PC-3 (cell line): ENCODE measurements around the gene CCDC63. TPM values are rescaled to one million over a fixed set of nuclear protein-coding genes. Genes with fewer than 3 reads are reported as not detected.
A peak's percentile ranks its signal among the peaks of the same experiment; 100 is the strongest.

Experiments used
- ATAC-seq: fragments of 200-7000 bp; cut with Tn5 transposase; 2 replicates; pipeline ENCODE4 v1.9.1; 2020; ENCODE audit warnings: mild to moderate bottlenecking, moderate library complexity
- Bru-seq: library from RNA; stranded (reverse); fragments of 400-500 nt; gene quantifications from one replicate; lab custom pipeline; 2021; lab: Mats Ljungman, UMichigan
- BruChase-seq, 2 experiments: library from RNA; stranded (reverse); fragments of 400-500 nt; gene quantifications; one replicate each; lab custom pipeline; 2021; lab: Mats Ljungman, UMichigan
- BruUV-seq: library from RNA; stranded (reverse); fragments of 400-500 nt; replicated peaks from 2 replicates; lab custom pipeline; 2021; lab: Mats Ljungman, UMichigan
- CTCF ChIA-PET: fragments of 300-600 bp; sonication (Branson Sonifier 250); formaldehyde crosslinking; loops from one replicate; lab custom pipeline; 2022; ENCODE audit warnings: antibody characterized with exemption; lab: Charles Lee
- POLR2A ChIA-PET: fragments of 300-600 bp; sonication (Branson Sonifier 250); formaldehyde crosslinking; loops from one replicate; lab custom pipeline; 2022; ENCODE audit warnings: antibody characterized with exemption; ENCODE audit not compliant: unreplicated experiment; lab: Charles Lee
- DNase-seq: peaks from one replicate; pipeline ENCODE4 v3.0.0-alpha.2; 2015
- H2AFZ ChIP-seq: fragments of 300-600 bp; sonication (generic); 2 replicates; pipeline ENCODE4 v1.6.0; 2016; ENCODE audit warnings: antibody characterized with exemption, low read length
- H3F3A ChIP-seq: fragments of 300-600 bp; sonication (generic); one replicate; pipeline ENCODE4 v1.6.0; 2017; ENCODE audit warnings: antibody characterized with exemption, low read length, control low read depth, mild to moderate bottlenecking; ENCODE audit not compliant: unreplicated experiment
- H3K27ac ChIP-seq: fragments of 300-600 bp; sonication (generic); 2 replicates; pipeline ENCODE4 v1.5.1; 2016; ENCODE audit warnings: mild to moderate bottlenecking, low read length
- H3K27me3 ChIP-seq: fragments of 300-600 bp; sonication (generic); 2 replicates; pipeline ENCODE4 v1.6.1; 2016; ENCODE audit warnings: low read length, mixed read lengths
- H3K36me3 ChIP-seq: fragments of 300-600 bp; sonication (generic); 2 replicates; pipeline ENCODE4 v1.6.1; 2016; ENCODE audit warnings: low read depth, mixed run types, low read length, mixed read lengths
- H3K4me1 ChIP-seq: fragments of 300-600 bp; sonication (generic); 2 replicates; pipeline ENCODE4 v1.5.1; 2016; ENCODE audit warnings: low read length; ENCODE audit not compliant: insufficient read depth
- H3K4me2 ChIP-seq: fragments of 300-600 bp; sonication (generic); 2 replicates; pipeline ENCODE4 v1.6.0; 2016; ENCODE audit warnings: low read length
- H3K4me3 ChIP-seq: fragments of 300-600 bp; sonication (generic); 2 replicates; pipeline ENCODE4 v1.5.1; 2016; ENCODE audit warnings: mild to moderate bottlenecking, low read length, mixed read lengths
- H3K79me2 ChIP-seq: fragments of 300-600 bp; sonication (generic); 2 replicates; pipeline ENCODE4 v1.6.1; 2017; ENCODE audit warnings: low read length, mixed read lengths
- H3K9ac ChIP-seq: fragments of 300-600 bp; sonication (generic); 2 replicates; pipeline ENCODE4 v1.6.0; 2016; ENCODE audit warnings: mild to moderate bottlenecking, low read length
- H3K9me2 ChIP-seq: fragments of 300-600 bp; sonication (generic); replicated peaks from 2 replicates; pipeline ENCODE4 v1.6.1; 2016; ENCODE audit warnings: mixed run types, low read length, mixed read lengths
- H3K9me3 ChIP-seq: fragments of 300-600 bp; sonication (generic); 2 replicates; pipeline ENCODE4 v1.6.1; 2016; ENCODE audit warnings: low read length, mixed read lengths
- H4K20me1 ChIP-seq: fragments of 300-600 bp; sonication (generic); 2 replicates; pipeline ENCODE4 v1.6.1; 2016; ENCODE audit warnings: low read length, mixed read lengths
- CTCF ChIP-seq: fragments of 300-600 bp; sonication (generic); conservative IDR thresholded peaks from 2 replicates; pipeline ENCODE4 v1.5.1; 2017; ENCODE audit warnings: antibody characterized with exemption, low read depth, mild to moderate bottlenecking, low read length
- EZH2 ChIP-seq: fragments of 300-600 bp; sonication (generic); IDR thresholded peaks from one replicate; pipeline ENCODE4 v1.6.1; 2017; ENCODE audit warnings: antibody characterized with exemption, mild to moderate bottlenecking, low read length; ENCODE audit not compliant: unreplicated experiment
- EZH2phosphoT487 ChIP-seq: fragments of 300-600 bp; sonication (generic); IDR thresholded peaks from 2 replicates; pipeline ENCODE4 v1.6.1; 2018; ENCODE audit warnings: mild to moderate bottlenecking, antibody characterized with exemption, low read length, borderline replicate concordance
- intact Hi-C: fragments of 100-400 bp; cut with micrococcal nuclease; formaldehyde crosslinking; loops from 2 replicates; pipeline ENCODE4 v1.9.0; 2023
- long read RNA-seq: library from polyadenylated mRNA; unstranded; transcript quantifications from one replicate; pipeline ENCODE4 v2.0.0, GENCODE V29; 2021; ENCODE audit not compliant: unreplicated experiment
- total RNA-seq: library from RNA; depleted of rRNA; stranded (reverse); fragments of >200 nt; gene quantifications from 2 replicates; pipeline ENCODE4 v1.2.3, GENCODE V29; 2014; rRNA removed

Gene CCDC63
- total RNA-seq (not detected in 2 replicates), Bru-seq, nascent RNA (percentile 5 among the genes with signal in this experiment), BruChase-seq, experiment 1, labeled RNA remaining after a 6-hour chase (percentile 3 among the genes with signal in this experiment), BruChase-seq, experiment 2, labeled RNA remaining after a 2-hour chase (percentile 1 among the genes with signal in this experiment)
- long read RNA-seq, result 0 reads

GRCh38 chr12:110846615-110847566, at the start of gene CCDC63:
TSS of gene CCDC63 (plus strand) at chr12:110846987. CDS start at chr12:110852955, 5,968 bp downstream.
- TF ChIP-seq EZH2, result no peak
- TF ChIP-seq CTCF, result peak; percentile 60; the same call in 1 of the 2 replicates
- no TSS peak for BruUV-seq
- H3K9me2 ChIP-seq, result no peaks in the 10 kb centered on the region
- peak; percentile 62 for DNase-seq
- peak within 1 kb of the TSS; percentile 66 for H3K4me3 ChIP-seq
- peak within 1 kb of the TSS; percentile 97 for H2AFZ ChIP-seq
- ChIA-PET POLR2A (no interaction called here), CTCF (interaction anchor here (0.6 to 1.6 kb wide), 2 partner anchors 106 to 142 kb away, joined by 3 to 5 read pairs; no protein-coding TSS in a partner anchor)
- H4K20me1 ChIP-seq, result no peaks in the 10 kb centered on the region
- no peaks in the 10 kb centered on the region for H3K36me3 ChIP-seq
- intact Hi-C loops, result loop anchor here (2.0 kb wide), 1 partner anchor 42 kb away; no protein-coding TSS in a partner anchor
- no peak within 1 kb of the TSS for H3K9ac ChIP-seq
- H3K4me1 ChIP-seq, result no peaks in the 10 kb centered on the region
- peak; percentile 94 for ATAC-seq
- H3K4me2 ChIP-seq, result peak within 1 kb of the TSS; percentile 83
- H3K27me3 ChIP-seq, result peaks cover 20% of the 10 kb centered on the region
- H3K27ac ChIP-seq, result no peak within 1 kb of the TSS
- no peaks in the 10 kb centered on the region for H3K9me3 ChIP-seq
- no peaks in the 10 kb centered on the region for H3K79me2 ChIP-seq
- no peaks in the 10 kb centered on the region for H3F3A ChIP-seq

GRCh38 chr12:110798461-110798860, 48.3 kb upstream of the CCDC63 start:
- H3K4me1 ChIP-seq, result no peaks in the 10 kb centered on the region
- CTCF ChIA-PET, result no interaction called here
- BruUV-seq, result no TSS peak
- POLR2A ChIA-PET, result no interaction called here
- H3F3A ChIP-seq, result no peaks in the 10 kb centered on the region
- TF ChIP-seq EZH2 (no peak), EZH2phosphoT487 (no peak), CTCF (no peak)
- no peak overlapping the region for H3K4me2 ChIP-seq
- no peaks in the 10 kb centered on the region for H3K36me3 ChIP-seq
- no peak overlapping the region for H3K4me3 ChIP-seq
- H4K20me1 ChIP-seq, result no peaks in the 10 kb centered on the region
- H3K27ac ChIP-seq, result no peak overlapping the region
- DNase-seq (no peak), ATAC-seq (no peak)
- H3K9me2 ChIP-seq, result no peaks in the 10 kb centered on the region
- intact Hi-C loops, result no loop called here
- no peaks in the 10 kb centered on the region for H3K9me3 ChIP-seq
- H3K27me3 ChIP-seq, result no peaks in the 10 kb centered on the region
- no peaks in the 10 kb centered on the region for H3K79me2 ChIP-seq
- H3K9ac ChIP-seq, result no peak overlapping the region
- no peak overlapping the region for H2AFZ ChIP-seq
